Measurements from ENCODE around the gene SPATA31D1. TPM values are rescaled to one million over a fixed set of nuclear protein-coding genes. Genes with fewer than 3 reads are reported as not detected.

SPATA31D1 gene
- total and polyA plus RNA-seq, 2 of the 13 experiments (the other 11 are each of a cell fraction or from before 2014, with no cell fraction given), result not detected

DNA sequence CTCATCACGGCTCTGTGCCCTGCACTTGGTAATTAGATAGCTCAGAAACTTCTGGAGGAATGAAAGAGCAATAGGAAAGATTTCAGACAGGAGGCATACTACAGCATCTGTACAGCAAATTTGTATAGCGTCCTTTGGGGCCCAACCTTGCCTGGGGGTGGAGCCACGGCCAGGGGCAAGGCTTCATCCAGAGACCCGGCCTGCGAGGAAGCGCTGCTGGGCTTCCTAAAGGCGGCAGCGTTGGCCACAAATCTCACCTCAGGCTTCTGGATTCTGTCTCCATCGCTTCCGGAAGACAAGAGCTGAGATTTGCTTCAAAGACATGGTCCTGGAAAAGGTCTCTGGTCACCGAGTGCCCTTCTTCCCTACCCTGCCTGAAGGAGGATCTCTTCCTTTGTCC, 12.2 kb upstream of the SPATA31D1 start (continued):
- no peak for TF ChIP-seq EEA1 (CRISPR knock-in tag; IDR thresholded peaks at IDR 0.05; ENCODE audit: borderline replicate concordance)
- TF ChIP-seq ZNF317 (CRISPR knock-in tag; IDR thresholded peaks at IDR 0.05), result no peak
- no peak for TF ChIP-seq ZNF224 (CRISPR knock-in tag; IDR thresholded peaks at IDR 0.05)
- TF ChIP-seq, protein P1, sequence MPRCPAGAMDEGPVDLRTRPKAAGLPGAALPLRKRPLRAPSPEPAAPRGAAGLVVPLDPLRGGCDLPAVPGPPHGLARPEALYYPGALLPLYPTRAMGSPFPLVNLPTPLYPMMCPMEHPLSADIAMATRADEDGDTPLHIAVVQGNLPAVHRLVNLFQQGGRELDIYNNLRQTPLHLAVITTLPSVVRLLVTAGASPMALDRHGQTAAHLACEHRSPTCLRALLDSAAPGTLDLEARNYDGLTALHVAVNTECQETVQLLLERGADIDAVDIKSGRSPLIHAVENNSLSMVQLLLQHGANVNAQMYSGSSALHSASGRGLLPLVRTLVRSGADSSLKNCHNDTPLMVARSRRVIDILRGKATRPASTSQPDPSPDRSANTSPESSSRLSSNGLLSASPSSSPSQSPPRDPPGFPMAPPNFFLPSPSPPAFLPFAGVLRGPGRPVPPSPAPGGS (CRISPR knock-in tag; IDR thresholded peaks at IDR 0.05), result no peak
- no peak for TF ChIP-seq BHLHE40 (IDR thresholded peaks at IDR 0.05; ENCODE audit: low read length)
- no peak for TF ChIP-seq CREM (IDR thresholded peaks at IDR 0.05)
- no peak for TF ChIP-seq CREM (CRISPR knock-in tag; IDR thresholded peaks at IDR 0.05)
- no peak for TF ChIP-seq ZNF546 (CRISPR knock-in tag; conservative IDR thresholded peaks at IDR 0.05)
- TF ChIP-seq ZSCAN9 (CRISPR knock-in tag; IDR thresholded peaks at IDR 0.05; ENCODE audit: borderline replicate concordance), result no peak

DNA sequence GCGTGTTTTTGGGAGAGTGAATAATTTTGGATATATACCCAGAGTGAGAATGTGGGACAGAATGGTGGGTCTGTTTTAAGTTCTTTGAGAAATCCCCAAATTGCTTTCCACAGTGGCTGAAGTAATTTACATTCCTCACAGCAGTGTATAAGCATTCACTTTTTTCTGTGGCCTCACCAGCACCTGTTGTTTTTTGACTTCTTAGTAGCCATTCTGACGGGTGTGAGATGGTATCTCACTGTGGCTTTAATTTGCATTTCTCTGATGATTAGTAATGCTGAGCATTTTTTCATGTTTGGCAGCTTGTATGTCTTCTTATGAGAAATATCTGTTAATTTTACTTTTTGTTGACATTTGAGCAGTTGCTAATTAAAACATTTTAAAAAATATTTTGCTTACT, 9.4 kb upstream of the SPATA31D1 start:
- Histone ChIP-seq H3K9me3 (ENCODE audit: low read length) (no peaks in the 10 kb centered on the region), H3K4me1 (ENCODE audit: insufficient read depth, low read length) (no peaks in the 10 kb centered on the region), H3K36me3 (replicated peaks in 1 of 2; ENCODE audit: control insufficient read depth in 1 of 2, insufficient read depth in 2 of 2, low read length in 2 of 2) (no peaks in the 10 kb centered on the region), H4K20me1 (ENCODE audit: insufficient read depth, low read length) (no peaks in the 10 kb centered on the region), H3K27me3 (ENCODE audit: control insufficient read depth in 1 of 2, insufficient read depth in 2 of 2, low read length in 2 of 2) (no peaks in the 10 kb centered on the region), H3K4me3 (replicated peaks in 1 of 3; ENCODE audit: insufficient read depth in 1 of 3, low read depth in 2 of 3, low read length in 3 of 3) (no peak overlapping the region), H3K27ac (ENCODE audit: extremely low read length, insufficient read depth, low read length) (no peak overlapping the region), H2AFZ (ENCODE audit: low read length) (no peak overlapping the region), H3K79me2 (ENCODE audit: insufficient read depth, low read length) (no peaks in the 10 kb centered on the region), H3K9ac (ENCODE audit: insufficient read depth, low read depth, low read length) (no peak overlapping the region), H3K4me2 (ENCODE audit: low read depth, low read length) (no peak overlapping the region)
- 45% methylated on average over 2 of the region's 2 CpGs for WGBS (ENCODE audit: low lambda C conversion rate)
- ChIA-PET POLR2A (no interaction called here), CTCF (ENCODE audit: low intra/inter-chr PET ratio, low total read pairs) (no interaction called here)
- no peak for DNase-seq (ENCODE audit: low spot score)
- no peak for ATAC-seq
- TF ChIP-seq ZC3H13 (CRISPR knock-in tag; IDR thresholded peaks at IDR 0.05), result no peak
- in situ Hi-C loops (cut with HindIII; ENCODE audit: extremely low pct_ligation_motif_present, low pct_unique_long_range_greater_than_20kb), result no loop called here
- intact Hi-C loops (cut with micrococcal nuclease; ENCODE audit: unreplicated experiment), result no loop called here
- FAIRE-seq, result no peak
- BruUV-seq (replicated peaks), result no TSS peak

Measured in HepG2 (cell line).